GM12878 (cell line): ENCODE results near the gene PLCB4. TPM values are rescaled to one million over a fixed set of nuclear protein-coding genes. Genes with fewer than 3 reads are reported as not detected.

Experiments used
- ATAC-seq: fragments of 200-7000 bp; cut with Tn5 transposase; 3 replicates; pipeline ENCODE4 v1.9.1; 2020; ENCODE audit warnings: mild to moderate bottlenecking, moderate library complexity
- BruUV-seq: library from RNA; stranded (reverse); fragments of 400-500 nt; replicated peaks from 2 replicates; lab custom pipeline; 2021; lab: Mats Ljungman, UMichigan
- CTCF ChIA-PET: fragments of 300-600 bp; sonication (Branson Sonifier 250); formaldehyde crosslinking; extraction: SDS; loops from one replicate; lab custom pipeline; 2021; ENCODE audit warnings: inconsistent platforms; lab: Yijun Ruan, JAX
- POLR2A ChIA-PET: fragments of 350-600 bp; formaldehyde crosslinking; extraction: SDS; loops from one replicate; lab custom pipeline; 2021; ENCODE audit warnings: inconsistent platforms; lab: Charles Lee
- RAD21 ChIA-PET: fragments of 300-600 bp; sonication (Branson Sonifier 250); formaldehyde crosslinking; loops from one replicate; lab custom pipeline; 2023; ENCODE audit warnings: antibody characterized with exemption; ENCODE audit not compliant: unreplicated experiment; lab: Charles Lee
- SMC1A ChIA-PET: fragments of 300-600 bp; sonication (Branson Sonifier 250); formaldehyde crosslinking; loops from one replicate; lab custom pipeline; 2023; ENCODE audit not compliant: unreplicated experiment, uncharacterized antibody; lab: Charles Lee
- DNase-seq: peaks from one replicate; pipeline ENCODE4 v3.0.0-alpha.2; 2011; ENCODE audit warnings: low read depth, low spot score
- FAIRE-seq: peaks from 3 replicates; lab custom pipeline; 2011; peaks lifted over from hg19 to GRCh38; lab: Jason Lieb, UNC
- H2AFZ ChIP-seq: 2 replicates; pipeline ENCODE4 v1.6.0; 2011; ENCODE audit warnings: low read depth, low read length, control low read depth; ENCODE audit not compliant: control insufficient read depth
- H3K27ac ChIP-seq: 2 replicates; pipeline ENCODE4 v1.5.1; 2011; ENCODE audit warnings: control low read depth; ENCODE audit not compliant: control insufficient read depth, insufficient read depth
- H3K27me3 ChIP-seq, 2 experiments: replicated peaks in 1 of 2; 2 replicates each; pipeline versions ENCODE4 v1.6.0 to v1.6.1; 2011; ENCODE audit warnings: low read length in 1 of 2; ENCODE audit not compliant: control insufficient read depth in 2 of 2, insufficient read depth in 2 of 2
- H3K36me3 ChIP-seq, 2 experiments: 2 replicates each; pipeline ENCODE4 v1.5.1; 2011; ENCODE audit warnings: low read length in 1 of 2; ENCODE audit not compliant: control insufficient read depth in 2 of 2, insufficient read depth in 2 of 2
- H3K4me1 ChIP-seq: 2 replicates; pipeline ENCODE4 v1.6.1; 2011; ENCODE audit warnings: mild to moderate bottlenecking, low read length, moderate library complexity, mixed read lengths; ENCODE audit not compliant: control insufficient read depth, insufficient read depth
- H3K4me2 ChIP-seq: 2 replicates; pipeline ENCODE4 v1.6.0; 2011; ENCODE audit warnings: control low read depth; ENCODE audit not compliant: control insufficient read depth, insufficient read depth
- H3K4me3 ChIP-seq: fragments of 200-600 bp; sonication (generic); 2 replicates; pipeline ENCODE4 v1.5.1; 2016
- H3K79me2 ChIP-seq: 2 replicates; pipeline ENCODE4 v1.6.0; 2011; ENCODE audit warnings: low read length; ENCODE audit not compliant: control insufficient read depth, insufficient read depth
- H3K9ac ChIP-seq: 2 replicates; pipeline ENCODE4 v1.8.0; 2011; ENCODE audit warnings: low read length, control low read depth, mixed read lengths; ENCODE audit not compliant: control insufficient read depth, insufficient read depth
- H3K9me3 ChIP-seq: replicated peaks from 3 replicates; pipeline ENCODE4 v1.5.1; 2011; ENCODE audit warnings: mild to moderate bottlenecking, low read length; ENCODE audit not compliant: control insufficient read depth, insufficient read depth
- H4K20me1 ChIP-seq: 2 replicates; pipeline ENCODE4 v1.6.0; 2011; ENCODE audit not compliant: control insufficient read depth, insufficient read depth
- CHD4 ChIP-seq: fragments of 200-600 bp; sonication (generic); IDR thresholded peaks from 2 replicates; pipeline ENCODE4 v1.6.1; 2016; ENCODE audit warnings: mild to moderate bottlenecking
- KLF5 ChIP-seq: fragments of 450-650 bp; IDR thresholded peaks from 2 replicates; pipeline ENCODE4 v1.6.1; 2014; ENCODE audit warnings: mild to moderate bottlenecking; ENCODE audit not compliant: partially characterized antibody
- MTA3 ChIP-seq: IDR thresholded peaks from 2 replicates; pipeline ENCODE4 v1.6.1; 2012; ENCODE audit warnings: low read length, inconsistent platforms, borderline replicate concordance
- RAD21 ChIP-seq: IDR thresholded peaks from 2 replicates; pipeline ENCODE4 v1.6.1; 2011; ENCODE audit warnings: mild to moderate bottlenecking, low read depth, low read length, moderate library complexity; ENCODE audit not compliant: insufficient read depth
- STAT3 ChIP-seq: IDR thresholded peaks from 2 replicates; pipeline ENCODE4 v1.6.1; 2011; ENCODE audit warnings: low read depth, low read length, improper control_type of control experiment
- WGBS: methylation state at CpG from one replicate; pipeline ENCODE4 v1.1.6; 2016; ENCODE audit warnings: low lambda C conversion rate; ENCODE audit not compliant: insufficient replicate concordance, insufficient coverage; ENCODE audit errors: missing lambda C conversion rate; 5-methylcytosine and 5-hydroxymethylcytosine counted together
- in situ Hi-C: fragments of 300-500 bp; cut with MboI; formaldehyde crosslinking; loops from 9 replicates; pipeline ENCODE4 v1.14.3; 2018; ENCODE audit warnings: mixed read lengths
- intact Hi-C: fragments of 100-400 bp; cut with micrococcal nuclease; formaldehyde crosslinking; loops from one replicate; pipeline ENCODE4 v1.14.2; 2022; ENCODE audit not compliant: unreplicated experiment
- polyA plus RNA-seq, 11 experiments: library from polyadenylated mRNA; depleted of rRNA in 4 of 11; unstranded in 6 of 11; stranded (reverse) in 5 of 11; fragments of >200 nt; fragmentation: Nextera tagmentation in 4 of 11; fragmentation: Illumina TruSeq in 1 of 11; extraction: Ambion mirVana in 4 of 11; extraction: Trizol in 1 of 11; gene quantifications; 1 replicate in 1 of 11; 2 replicates in 10 of 11; pipeline versions ENCODE4 v1.2.1 to v1.2.3, GENCODE V29; 2011 to 2016; ENCODE audit warnings: inconsistent platforms in 2 of 11, missing spikeins in 2 of 11, low read depth in 1 of 11
- total RNA-seq, 4 experiments: library from RNA; depleted of rRNA in 3 of 4; stranded (reverse); fragments of >200 nt in 3 of 4; fragmentation: Illumina TruSeq in 1 of 4; extraction: Trizol in 1 of 4; gene quantifications; 2 replicates each; pipeline versions ENCODE4 v1.2.1 to v1.2.3, GENCODE V29; 2013 to 2021
- TF ChIP-seq, protein P1 (sequence below): fragments of 450-650 bp; IDR thresholded peaks from 2 replicates; pipeline ENCODE4 v1.6.1; 2017; ENCODE audit warnings: mild to moderate bottlenecking

The PLCB4 gene
- total and polyA plus RNA-seq, 10 of the 15 experiments (the other 5 are each of a cell fraction or from before 2014, with no cell fraction given): not detected

DNA sequence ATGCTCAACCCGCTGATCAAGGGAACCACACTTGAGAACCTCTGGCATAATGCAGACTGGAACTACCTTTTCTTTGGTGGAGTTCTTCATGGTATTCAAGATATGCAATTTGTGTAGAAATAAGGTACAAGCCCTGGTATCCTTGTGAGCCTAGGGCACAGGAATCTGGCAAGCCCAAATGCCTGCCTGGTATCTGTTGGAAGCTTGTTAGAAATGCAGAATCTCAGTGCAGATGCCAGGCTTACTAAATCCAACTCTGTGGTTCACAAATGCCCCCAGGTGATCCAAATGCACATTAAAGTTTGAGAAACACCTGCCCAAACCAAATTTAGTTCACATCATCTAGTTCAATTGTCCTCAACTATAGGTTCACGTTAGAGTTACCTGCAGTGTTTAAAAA lies 285.7 kb downstream of the PLCB4 start (continued):
- TF ChIP-seq, protein P1, sequence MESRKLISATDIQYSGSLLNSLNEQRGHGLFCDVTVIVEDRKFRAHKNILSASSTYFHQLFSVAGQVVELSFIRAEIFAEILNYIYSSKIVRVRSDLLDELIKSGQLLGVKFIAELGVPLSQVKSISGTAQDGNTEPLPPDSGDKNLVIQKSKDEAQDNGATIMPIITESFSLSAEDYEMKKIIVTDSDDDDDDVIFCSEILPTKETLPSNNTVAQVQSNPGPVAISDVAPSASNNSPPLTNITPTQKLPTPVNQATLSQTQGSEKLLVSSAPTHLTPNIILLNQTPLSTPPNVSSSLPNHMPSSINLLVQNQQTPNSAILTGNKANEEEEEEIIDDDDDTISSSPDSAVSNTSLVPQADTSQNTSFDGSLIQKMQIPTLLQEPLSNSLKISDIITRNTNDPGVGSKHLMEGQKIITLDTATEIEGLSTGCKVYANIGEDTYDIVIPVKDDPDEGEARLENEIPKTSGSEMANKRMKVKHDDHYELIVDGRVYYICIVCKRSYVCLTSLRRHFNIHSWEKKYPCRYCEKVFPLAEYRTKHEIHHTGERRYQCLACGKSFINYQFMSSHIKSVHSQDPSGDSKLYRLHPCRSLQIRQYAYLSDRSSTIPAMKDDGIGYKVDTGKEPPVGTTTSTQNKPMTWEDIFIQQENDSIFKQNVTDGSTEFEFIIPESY: no peak
- no peak for TF ChIP-seq CHD4

DNA sequence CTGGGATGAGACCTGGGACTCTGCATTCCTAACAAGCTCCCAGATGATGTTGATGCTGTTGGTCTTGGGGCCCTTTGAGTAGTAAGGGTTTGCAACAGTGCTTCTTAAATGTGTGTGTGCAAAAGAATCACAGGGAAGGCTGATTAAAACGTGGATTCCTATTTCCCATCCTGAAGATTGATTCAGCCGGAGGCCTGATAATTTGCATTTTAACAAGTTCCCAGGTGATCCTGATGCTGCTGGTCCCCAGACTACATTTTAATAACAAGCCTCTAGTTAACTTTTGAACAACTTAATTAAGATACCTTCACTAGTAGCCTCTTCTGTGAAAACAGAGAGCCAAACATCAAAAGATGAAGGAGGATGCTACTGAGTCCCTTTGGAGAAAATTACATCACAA lies 289.1 kb downstream of the PLCB4 start:
- no peaks in the 10 kb centered on the region for H3K9me3 ChIP-seq
- DNase-seq (no peak), ATAC-seq (no peak), FAIRE-seq (no peak)
- no peak overlapping the region for H2AFZ ChIP-seq
- CTCF ChIA-PET: interaction anchor here (1.7 kb wide), 1 partner anchor 504 kb away, joined by 6 read pairs; no protein-coding TSS in a partner anchor
- no peak overlapping the region for H3K9ac ChIP-seq
- no peaks in the 10 kb centered on the region; a peak in 1 of 4 replicates for H3K27me3 ChIP-seq
- no peak overlapping the region for H3K4me2 ChIP-seq
- H3K36me3 ChIP-seq: no peaks in the 10 kb centered on the region
- POLR2A ChIA-PET: no interaction called here
- no peak overlapping the region for H3K4me3 ChIP-seq
- SMC1A ChIA-PET: interaction anchor here (0.7 kb wide), 1 partner anchor 22 kb away, joined by 3 read pairs; no protein-coding TSS in a partner anchor
- no peak for TF ChIP-seq STAT3
- TF ChIP-seq RAD21: no peak
- no peak for TF ChIP-seq MTA3
- TF ChIP-seq KLF5: no peak
- TF ChIP-seq, all 136 proteins: peak for 0
- Histone ChIP-seq H3K4me1 (no peaks in the 10 kb centered on the region), H4K20me1 (no peaks in the 10 kb centered on the region), H3K79me2 (no peaks in the 10 kb centered on the region), H3K27ac (no peak overlapping the region)
- BruUV-seq: no TSS peak
- RAD21 ChIA-PET: no interaction called here
- WGBS: 40% methylated on average over 2 of the region's 2 CpGs
- intact Hi-C loops: loop anchor here (2.0 to 10.0 kb wide), 2 partner anchors 505 to 603 kb away; no protein-coding TSS in a partner anchor
- in situ Hi-C loops: loop anchor here (10.0 kb wide), 1 partner anchor 503 kb away; no protein-coding TSS in a partner anchor
